Subcutaneous adipose tissue (tissue), 4 donors: ENCODE measurements around the gene CRISPLD2. TPM values are rescaled to one million over a fixed set of nuclear protein-coding genes. Genes with fewer than 3 reads are reported as not detected.

Experiments
- total RNA-seq, 4 donors: library from RNA; depleted of rRNA; stranded (reverse); fragments of >200 nt; gene quantifications; one replicate each; pipeline ENCODE4 v1.1.0, GENCODE V29; 2016
- TF ChIP-seq, protein P1 (sequence below): fragments of 450-650 bp; IDR thresholded peaks from one replicate; pipeline ENCODE4 v1.5.1; 2016; ENCODE audit warnings: low read depth, mild to moderate bottlenecking, control low read depth, antibody characterized with exemption, moderate library complexity

Gene CRISPLD2
- total RNA-seq, 4 donors from 2014 or later, result 66.0 to 160 (median 116) TPM

DNA sequence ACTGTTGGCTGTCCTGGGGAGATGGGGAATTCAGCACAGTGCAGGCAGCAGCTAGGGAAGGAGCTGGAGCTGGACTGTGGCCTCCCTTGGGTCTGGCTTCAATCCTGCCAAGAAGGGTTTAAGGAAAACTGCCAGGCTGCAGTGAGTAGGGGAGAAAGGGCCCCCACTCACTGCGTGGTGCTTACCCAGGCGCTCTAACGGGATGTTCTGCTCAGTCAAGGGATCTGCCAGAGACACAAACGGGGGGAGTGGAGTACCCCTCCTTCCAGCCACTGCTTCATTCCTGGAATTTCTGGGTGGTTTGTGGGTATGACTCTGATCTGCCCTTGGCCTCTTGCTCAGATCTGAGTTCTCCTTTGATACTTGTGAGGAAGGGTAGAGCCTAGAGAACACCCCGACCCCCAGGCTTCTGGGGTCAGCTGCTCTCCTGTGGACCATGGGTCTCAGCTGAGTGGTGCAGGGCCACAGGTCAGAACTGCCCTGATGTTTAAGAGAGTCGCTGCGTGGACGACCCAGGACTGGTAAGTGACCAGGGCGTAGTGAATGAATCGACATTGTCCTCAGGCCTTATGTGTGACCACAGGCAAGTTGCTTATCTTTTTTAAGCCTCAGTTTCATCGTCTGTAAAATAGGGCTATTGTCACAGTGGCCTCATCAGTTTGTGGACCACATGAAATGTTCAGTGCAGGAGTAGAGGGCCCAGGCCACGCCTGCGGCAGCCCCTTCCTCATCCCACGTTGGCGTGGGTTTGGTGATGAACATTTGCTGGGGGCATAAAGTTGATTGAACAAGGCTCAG, 9.6 kb downstream of the CRISPLD2 start:
- TF ChIP-seq, protein P1, sequence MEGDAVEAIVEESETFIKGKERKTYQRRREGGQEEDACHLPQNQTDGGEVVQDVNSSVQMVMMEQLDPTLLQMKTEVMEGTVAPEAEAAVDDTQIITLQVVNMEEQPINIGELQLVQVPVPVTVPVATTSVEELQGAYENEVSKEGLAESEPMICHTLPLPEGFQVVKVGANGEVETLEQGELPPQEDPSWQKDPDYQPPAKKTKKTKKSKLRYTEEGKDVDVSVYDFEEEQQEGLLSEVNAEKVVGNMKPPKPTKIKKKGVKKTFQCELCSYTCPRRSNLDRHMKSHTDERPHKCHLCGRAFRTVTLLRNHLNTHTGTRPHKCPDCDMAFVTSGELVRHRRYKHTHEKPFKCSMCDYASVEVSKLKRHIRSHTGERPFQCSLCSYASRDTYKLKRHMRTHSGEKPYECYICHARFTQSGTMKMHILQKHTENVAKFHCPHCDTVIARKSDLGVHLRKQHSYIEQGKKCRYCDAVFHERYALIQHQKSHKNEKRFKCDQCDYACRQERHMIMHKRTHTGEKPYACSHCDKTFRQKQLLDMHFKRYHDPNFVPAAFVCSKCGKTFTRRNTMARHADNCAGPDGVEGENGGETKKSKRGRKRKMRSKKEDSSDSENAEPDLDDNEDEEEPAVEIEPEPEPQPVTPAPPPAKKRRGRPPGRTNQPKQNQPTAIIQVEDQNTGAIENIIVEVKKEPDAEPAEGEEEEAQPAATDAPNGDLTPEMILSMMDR, result no peak

DNA sequence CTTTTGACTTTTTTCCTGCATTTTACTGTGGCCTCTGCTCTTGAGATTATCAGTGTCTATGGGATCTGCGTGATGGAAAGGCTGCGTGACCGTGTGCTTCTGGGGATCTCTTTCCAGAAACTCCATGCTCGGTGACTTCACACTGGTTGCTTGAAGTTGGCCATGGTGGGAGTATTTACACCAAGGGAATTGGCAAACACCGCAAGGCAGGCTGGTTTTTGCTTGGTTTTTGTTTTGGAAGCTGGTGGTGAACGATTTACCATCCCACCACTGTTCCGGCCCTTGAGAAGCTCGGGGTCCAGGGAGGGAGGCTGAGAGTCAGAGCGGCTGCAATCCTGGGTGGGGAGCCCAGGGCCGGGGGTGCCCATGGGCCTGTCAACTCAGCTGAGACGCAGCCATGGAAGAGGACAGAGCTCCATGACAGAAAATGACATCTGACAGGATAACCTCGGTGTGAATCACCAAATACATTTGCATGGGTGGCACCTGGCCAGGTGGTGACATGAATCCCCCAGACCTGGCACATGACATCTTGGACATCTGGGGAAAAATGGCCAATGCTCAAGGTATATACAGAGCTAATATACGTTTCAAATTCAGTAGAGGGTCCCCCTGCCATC, 11.1 kb downstream of the CRISPLD2 start:
- TF ChIP-seq, protein P1, result no peak

DNA sequence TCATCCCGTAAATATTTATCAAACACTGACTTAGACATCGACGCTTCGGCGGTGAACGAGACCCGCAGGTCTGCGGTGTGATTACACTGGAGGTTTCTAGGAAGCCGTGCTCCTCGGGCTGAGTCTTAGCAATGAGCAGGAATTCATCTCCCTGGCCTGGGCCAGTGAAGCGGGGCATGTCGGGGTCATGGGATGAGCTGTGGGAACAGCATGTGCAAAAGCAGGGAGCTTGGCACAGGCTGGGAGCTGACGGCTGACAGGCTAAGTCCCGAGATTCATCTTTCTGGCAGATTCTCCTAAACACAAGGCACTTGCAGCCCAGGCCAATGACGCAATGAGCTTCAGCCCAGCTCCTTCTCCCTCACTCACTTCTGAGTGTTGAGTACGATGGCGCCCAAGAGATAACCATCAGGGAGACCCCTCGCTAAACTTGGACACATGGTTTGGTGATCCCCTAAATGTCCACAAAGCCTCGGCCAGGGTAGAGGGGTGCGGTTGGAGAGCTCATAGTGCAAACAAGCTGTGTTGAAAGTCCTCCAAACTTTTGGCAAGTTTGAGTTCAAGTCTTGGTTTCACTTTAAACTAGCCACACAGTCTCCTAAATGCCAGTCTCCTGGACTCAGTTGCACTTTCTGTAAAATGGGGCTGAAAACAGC, 12.8 kb downstream of the CRISPLD2 start:
- TF ChIP-seq, protein P1, result no peak

DNA sequence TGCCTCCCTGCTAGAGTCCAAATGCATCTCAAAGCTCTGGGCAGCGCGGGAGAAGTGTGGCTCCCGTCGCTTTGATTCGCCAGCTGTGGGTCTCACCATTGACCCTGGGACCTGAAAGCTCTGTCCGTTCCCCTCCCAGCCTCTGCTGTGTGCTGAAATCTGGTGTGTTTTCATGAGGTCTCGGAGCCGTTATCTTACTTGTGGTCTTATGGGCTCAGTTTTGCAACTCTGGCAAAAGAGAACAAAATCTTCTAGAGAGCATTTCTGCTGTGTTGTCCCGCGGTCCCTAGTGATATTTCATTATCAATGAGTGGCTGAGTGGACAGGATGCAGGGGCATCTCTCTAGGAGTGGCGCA, 13.3 kb downstream of the CRISPLD2 start:
- TF ChIP-seq, protein P1, result no peak

DNA sequence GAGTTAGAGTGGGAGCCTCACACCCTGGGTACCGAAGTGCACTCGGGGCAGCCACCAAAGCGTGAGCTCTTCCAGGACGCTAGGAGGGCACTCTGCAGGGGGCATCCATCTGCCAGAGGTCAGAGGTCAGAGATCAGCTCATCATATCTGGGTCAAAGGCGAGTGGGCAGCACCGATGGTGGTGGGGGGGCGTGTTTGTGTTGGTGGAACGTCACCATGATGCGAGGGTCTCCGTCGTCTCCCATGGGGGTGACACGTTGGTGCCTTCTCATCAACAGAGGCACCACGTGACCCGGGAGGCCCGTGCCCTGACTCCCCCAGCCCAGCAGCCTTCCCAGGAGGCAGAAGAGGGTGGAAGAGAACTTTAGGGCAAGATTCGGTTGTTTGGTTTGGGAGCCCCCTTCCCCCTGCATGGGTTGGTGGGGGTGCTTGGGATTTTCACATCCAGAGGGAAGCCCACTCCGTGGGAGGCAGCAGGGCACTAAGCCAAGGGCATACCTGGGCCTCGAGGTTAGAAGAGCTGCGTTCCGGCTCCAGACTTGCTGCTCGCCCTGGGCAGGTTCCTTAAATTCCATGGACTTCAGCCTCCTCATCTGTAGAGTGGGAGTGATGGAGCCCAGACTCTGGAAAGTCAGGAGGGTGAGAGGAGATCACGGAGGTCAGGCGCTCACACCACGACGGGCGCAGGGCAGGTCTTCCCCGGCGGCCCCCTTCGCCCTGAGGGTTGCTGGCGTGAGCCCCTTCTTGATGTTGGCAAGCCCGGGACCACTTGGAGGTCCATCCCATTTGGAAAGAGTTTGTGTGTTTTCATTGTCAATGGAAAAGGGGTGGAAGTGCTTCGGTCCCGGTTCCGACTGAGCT, 14.0 kb downstream of the CRISPLD2 start:
- TF ChIP-seq, protein P1, result no peak

DNA sequence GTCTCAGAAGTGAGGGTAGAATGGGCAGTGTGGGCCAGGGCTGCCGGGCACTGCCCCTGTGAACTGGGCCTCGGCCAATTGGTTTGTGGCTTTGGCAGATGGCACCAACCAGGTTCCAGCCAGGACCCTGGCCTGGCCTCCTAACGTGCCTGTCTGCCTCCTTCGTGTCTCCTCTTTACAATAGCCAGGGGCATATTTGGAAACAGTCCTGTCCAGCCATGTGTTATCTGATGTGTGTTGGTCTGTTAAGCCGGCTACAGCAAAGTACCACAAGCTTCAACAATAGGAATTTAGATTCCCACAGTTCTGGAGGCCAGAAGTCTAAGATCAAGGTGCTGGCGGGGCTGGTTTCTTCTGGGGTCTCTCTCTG, 14.6 kb downstream of the CRISPLD2 start:
- TF ChIP-seq, protein P1, result no peak
